ENCODE results near the gene LDHA.
"Not testable (repeated sequence)": the region's sequence is repeated elsewhere in the genome, so short reads cannot be mapped to it uniquely, and the experiment has no call there.

Gene LDHA

GRCh38 chr11:18401077-18401476 is 6.7 kb downstream of the LDHA start:
- not testable (repeated sequence) for H3K4me1 Mint-ChIP-seq; ATAC-seq (replicated peaks; ENCODE audit: extremely low read depth, poor library complexity, severe bottlenecking); H3K27ac Mint-ChIP-seq (ENCODE audit: low read depth); H3K27me3 Mint-ChIP-seq; H3K4me3 Mint-ChIP-seq; DNase-seq (ENCODE audit: low spot score in 2 of 2); H3K9me3 Mint-ChIP-seq
- H3K36me3 Mint-ChIP-seq (ENCODE audit: insufficient read depth): peaks cover 89% of the 10 kb centered on the region

DNA sequence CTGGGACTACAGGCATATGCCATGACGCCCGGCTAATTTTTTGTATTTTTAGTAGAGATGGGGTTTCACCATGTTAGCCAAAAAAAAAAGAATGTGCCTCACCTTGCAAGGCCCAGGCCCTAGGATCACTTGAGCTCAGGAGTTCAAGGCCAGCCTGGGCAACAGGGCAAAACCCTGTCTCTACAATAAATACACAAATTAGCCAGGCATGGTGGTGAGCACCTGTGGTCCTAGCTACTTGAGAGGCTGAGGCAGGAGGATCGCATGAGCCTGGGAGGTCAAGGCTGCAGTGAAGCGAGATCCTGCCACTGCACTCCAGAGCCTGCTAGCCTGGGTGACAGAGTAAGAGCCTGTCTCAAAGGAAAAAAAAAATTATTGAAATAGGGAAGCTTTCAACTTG is 9.7 kb downstream of the LDHA start:
- Mint-ChIP-seq H3K9me3 (no peaks in the 10 kb centered on the region), H3K4me3 (no peak overlapping the region), H3K27ac (ENCODE audit: low read depth) (peak overlapping the region; percentile 68), H3K27me3 (no peaks in the 10 kb centered on the region), H3K36me3 (ENCODE audit: insufficient read depth) (peaks cover 83% of the 10 kb centered on the region), H3K4me1 (no peaks in the 10 kb centered on the region)
- DNase-seq (ENCODE audit: low spot score in 2 of 2) (no peak), ATAC-seq (replicated peaks; ENCODE audit: extremely low read depth, poor library complexity, severe bottlenecking) (no peak)

- not testable (repeated sequence) for H3K27ac Mint-ChIP-seq (ENCODE audit: low read depth); ATAC-seq (replicated peaks; ENCODE audit: extremely low read depth, poor library complexity, severe bottlenecking); H3K4me3 Mint-ChIP-seq; DNase-seq (ENCODE audit: low spot score in 2 of 2); H3K27me3 Mint-ChIP-seq; H3K9me3 Mint-ChIP-seq
- H3K4me1 Mint-ChIP-seq: peaks cover 13% of the 10 kb centered on the region
- peaks cover 60% of the 10 kb centered on the region for H3K36me3 Mint-ChIP-seq (ENCODE audit: insufficient read depth)
Observed at GRCh38 chr11:18407400-18407799, 13.0 kb downstream of the LDHA start.

DNA sequence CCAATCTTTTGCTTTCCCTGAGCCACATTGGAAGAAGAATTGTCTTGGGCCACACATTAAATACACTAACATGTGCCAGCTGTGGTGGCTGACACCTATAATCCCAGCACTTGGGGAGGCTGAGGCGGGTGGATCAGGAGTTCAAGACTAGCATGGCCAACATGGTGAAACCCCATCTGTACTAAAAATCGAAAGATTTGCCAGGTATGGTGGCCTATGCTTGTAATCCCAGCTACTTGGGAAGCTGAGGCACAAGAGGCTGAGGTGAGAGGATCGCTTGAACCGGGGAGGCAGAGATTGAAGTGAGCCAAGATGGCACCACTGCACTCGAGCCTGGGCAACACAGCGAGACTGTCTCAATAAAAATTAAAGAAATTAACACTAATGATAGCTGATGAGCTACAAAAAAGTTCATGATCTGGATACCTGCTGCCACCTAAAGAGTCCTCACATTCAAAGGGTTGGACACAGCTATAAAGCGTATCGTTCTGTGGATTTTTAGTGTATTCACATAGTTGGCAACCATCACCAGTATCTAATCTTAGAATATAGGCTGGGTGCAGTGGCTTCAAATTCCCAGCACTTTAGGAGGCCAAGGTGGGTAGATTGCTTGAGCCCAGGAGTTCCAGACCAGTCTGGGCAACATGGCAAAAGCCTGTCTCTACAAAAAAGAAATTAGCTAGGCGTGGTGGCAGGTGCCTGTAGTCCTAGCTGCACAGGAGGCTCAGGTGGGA is 14.4 kb downstream of the LDHA start:
- peaks cover 49% of the 10 kb centered on the region for H3K36me3 Mint-ChIP-seq (ENCODE audit: insufficient read depth)
- ATAC-seq (replicated peaks; ENCODE audit: extremely low read depth, poor library complexity, severe bottlenecking) (no peak), DNase-seq (ENCODE audit: low spot score in 2 of 2) (no peak)
- peaks cover 21% of the 10 kb centered on the region for H3K4me1 Mint-ChIP-seq
- H3K27ac Mint-ChIP-seq (ENCODE audit: low read depth): no peak overlapping the region
- H3K9me3 Mint-ChIP-seq: no peaks in the 10 kb centered on the region
- H3K27me3 Mint-ChIP-seq: no peaks in the 10 kb centered on the region
- no peak overlapping the region for H3K4me3 Mint-ChIP-seq

DNA sequence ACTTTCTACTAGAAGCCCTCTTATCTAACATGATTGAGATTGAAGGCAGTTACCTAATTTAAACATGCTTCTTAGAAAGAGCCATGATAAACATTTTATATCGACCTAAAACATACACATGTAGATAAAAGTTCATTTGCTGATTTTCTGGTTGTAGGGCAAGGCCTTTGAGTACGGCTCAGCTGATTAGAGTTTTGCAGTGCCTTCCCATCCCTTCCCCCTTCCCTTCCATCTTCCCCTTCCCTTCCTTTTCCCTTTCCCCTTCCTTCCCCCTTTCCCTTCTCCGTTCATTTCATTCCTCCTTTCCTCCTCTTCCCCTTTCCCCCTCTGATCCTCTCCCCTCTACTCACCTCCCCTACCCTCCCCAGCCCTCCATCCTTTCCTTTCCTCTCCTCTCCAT is 22.1 kb downstream of the LDHA start:
- no peak for DNase-seq (ENCODE audit: low spot score in 2 of 2)
- ATAC-seq (replicated peaks; ENCODE audit: extremely low read depth, poor library complexity, severe bottlenecking): no peak
- Mint-ChIP-seq H3K36me3 (ENCODE audit: insufficient read depth) (peaks cover 6% of the 10 kb centered on the region), H3K4me3 (no peak overlapping the region), H3K27ac (ENCODE audit: low read depth) (no peak overlapping the region), H3K27me3 (no peaks in the 10 kb centered on the region), H3K4me1 (peaks cover 14% of the 10 kb centered on the region), H3K9me3 (no peaks in the 10 kb centered on the region)

DNA sequence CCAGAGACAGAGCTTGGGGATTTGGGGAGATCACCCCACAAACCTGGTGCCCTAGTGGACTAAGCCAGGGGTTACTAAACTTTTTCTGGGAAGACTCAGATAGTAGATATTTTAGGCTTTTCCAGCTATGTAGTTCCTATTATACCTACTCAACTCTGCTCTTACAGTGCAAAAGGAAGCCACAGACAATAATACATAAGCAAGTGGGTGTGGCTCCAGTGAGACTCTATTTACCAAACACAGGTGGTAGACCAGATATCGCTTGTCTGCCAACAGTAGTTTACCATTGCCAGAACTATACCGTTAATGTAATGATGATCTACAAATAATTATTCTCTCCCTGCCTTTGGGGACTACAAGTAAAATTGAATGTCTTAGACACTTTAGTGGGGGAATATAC is 24.7 kb downstream of the LDHA start:
- Mint-ChIP-seq H3K27me3 (no peaks in the 10 kb centered on the region), H3K4me3 (no peak overlapping the region), H3K27ac (ENCODE audit: low read depth) (no peak overlapping the region), H3K9me3 (no peaks in the 10 kb centered on the region), H3K4me1 (no peaks in the 10 kb centered on the region), H3K36me3 (ENCODE audit: insufficient read depth) (no peaks in the 10 kb centered on the region)
- ATAC-seq (replicated peaks; ENCODE audit: extremely low read depth, poor library complexity, severe bottlenecking) (no peak), DNase-seq (ENCODE audit: low spot score in 2 of 2) (no peak)

GRCh38 chr11:18420067-18420466 is 25.7 kb downstream of the LDHA start:
- ATAC-seq (replicated peaks; ENCODE audit: extremely low read depth, poor library complexity, severe bottlenecking) (no peak), DNase-seq (ENCODE audit: low spot score in 2 of 2) (no peak)
- H3K27me3 Mint-ChIP-seq: no peaks in the 10 kb centered on the region
- no peaks in the 10 kb centered on the region for H3K9me3 Mint-ChIP-seq
- H3K4me3 Mint-ChIP-seq: no peak overlapping the region
- H3K27ac Mint-ChIP-seq (ENCODE audit: low read depth): no peak overlapping the region
- H3K4me1 Mint-ChIP-seq: no peaks in the 10 kb centered on the region
- no peaks in the 10 kb centered on the region for H3K36me3 Mint-ChIP-seq (ENCODE audit: insufficient read depth)

DNA sequence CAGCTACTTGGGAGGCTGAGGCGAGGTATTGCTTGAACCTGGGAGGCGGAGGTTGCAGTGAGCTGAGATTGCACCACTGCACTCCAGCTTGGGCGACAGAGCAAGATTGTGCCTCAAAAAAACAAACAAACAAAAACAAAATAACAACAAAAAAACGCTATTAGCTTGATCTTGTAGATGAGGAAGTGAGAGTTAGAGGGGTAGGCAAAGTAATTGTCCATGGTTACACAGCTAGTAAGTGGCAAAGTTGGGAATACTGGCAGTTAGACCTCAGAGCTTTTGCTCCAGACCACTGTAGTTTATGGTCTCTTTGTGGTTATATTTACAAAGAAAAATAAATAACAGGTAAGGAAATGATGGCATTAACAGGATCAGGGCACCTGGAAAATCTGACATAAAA is 32.9 kb downstream of the LDHA start:
- Mint-ChIP-seq H3K27me3 (no peaks in the 10 kb centered on the region), H3K4me1 (peaks cover 6% of the 10 kb centered on the region), H3K4me3 (no peak overlapping the region), H3K27ac (ENCODE audit: low read depth) (no peak overlapping the region), H3K36me3 (ENCODE audit: insufficient read depth) (no peaks in the 10 kb centered on the region), H3K9me3 (no peaks in the 10 kb centered on the region)
- ATAC-seq (replicated peaks; ENCODE audit: extremely low read depth, poor library complexity, severe bottlenecking) (no peak), DNase-seq (ENCODE audit: low spot score in 2 of 2) (no peak)

- no peak for DNase-seq (ENCODE audit: low spot score in 2 of 2)
Observed at GRCh38 chr11:18429332-18429731, 35.0 kb downstream of the LDHA start.

DNA sequence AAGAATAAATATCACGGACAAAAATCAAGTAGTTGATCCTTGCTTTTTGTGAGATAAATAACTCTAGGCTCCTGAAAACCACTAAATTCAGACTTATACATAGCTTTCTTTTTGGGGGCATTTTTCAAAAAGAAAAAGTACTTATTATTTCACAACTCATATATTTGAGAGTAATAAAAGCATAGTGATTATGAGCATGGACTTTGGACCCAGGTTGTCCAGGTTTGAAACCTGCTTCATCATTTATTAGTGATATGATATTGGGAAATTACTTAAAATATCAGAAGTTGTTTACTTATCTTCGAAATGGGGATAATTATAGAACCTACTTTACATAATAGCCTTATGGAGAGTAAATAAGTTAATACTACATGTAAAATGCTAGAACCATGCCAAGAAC is 44.3 kb downstream of the LDHA start:
- H3K4me3 Mint-ChIP-seq: no peak overlapping the region
- H3K9me3 Mint-ChIP-seq: no peaks in the 10 kb centered on the region
- no peak overlapping the region for H3K27ac Mint-ChIP-seq (ENCODE audit: low read depth)
- H3K36me3 Mint-ChIP-seq (ENCODE audit: insufficient read depth): no peaks in the 10 kb centered on the region
- ATAC-seq (replicated peaks; ENCODE audit: extremely low read depth, poor library complexity, severe bottlenecking): no peak
- no peaks in the 10 kb centered on the region for H3K4me1 Mint-ChIP-seq
- H3K27me3 Mint-ChIP-seq: no peaks in the 10 kb centered on the region
- DNase-seq (ENCODE audit: low spot score in 2 of 2): no peak

More at GRCh38 chr11:18429332-18429731, 35.0 kb downstream of the LDHA start:
- Mint-ChIP-seq H3K27ac (ENCODE audit: low read depth) (no peak overlapping the region), H3K4me3 (no peak overlapping the region), H3K27me3 (no peaks in the 10 kb centered on the region), H3K36me3 (ENCODE audit: insufficient read depth) (no peaks in the 10 kb centered on the region), H3K4me1 (peaks cover 6% of the 10 kb centered on the region), H3K9me3 (no peaks in the 10 kb centered on the region)
- no peak for ATAC-seq (replicated peaks; ENCODE audit: extremely low read depth, poor library complexity, severe bottlenecking)

DNA sequence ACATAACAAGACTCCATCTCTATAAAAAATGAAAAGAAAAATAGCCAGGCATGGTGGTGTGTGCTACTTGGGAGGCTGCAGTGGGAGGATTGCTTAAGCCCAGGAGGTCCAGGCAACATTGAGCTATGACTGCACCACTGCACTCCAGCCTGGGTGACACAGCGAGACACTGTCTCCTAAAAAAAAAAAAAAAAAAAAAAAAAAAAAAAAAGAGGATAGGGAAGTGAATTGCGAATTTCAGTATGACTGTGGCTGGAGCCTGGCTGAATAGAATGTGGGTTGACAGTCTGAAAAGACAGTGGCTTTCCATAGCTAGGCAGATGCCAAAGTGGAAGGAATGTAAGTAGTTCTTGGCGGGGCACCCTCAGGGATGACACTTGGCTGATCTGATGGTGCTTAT is 54.9 kb downstream of the LDHA start:
- DNase-seq (ENCODE audit: low spot score in 2 of 2) (no peak), ATAC-seq (replicated peaks; ENCODE audit: extremely low read depth, poor library complexity, severe bottlenecking) (no peak)
- no peak overlapping the region for H3K4me3 Mint-ChIP-seq
- H3K9me3 Mint-ChIP-seq: no peaks in the 10 kb centered on the region
- H3K27me3 Mint-ChIP-seq: no peaks in the 10 kb centered on the region
- no peaks in the 10 kb centered on the region for H3K4me1 Mint-ChIP-seq
- no peaks in the 10 kb centered on the region for H3K36me3 Mint-ChIP-seq (ENCODE audit: insufficient read depth)
- no peak overlapping the region for H3K27ac Mint-ChIP-seq (ENCODE audit: low read depth)

GRCh38 chr11:18452927-18453326 is 58.6 kb downstream of the LDHA start:
- ATAC-seq (replicated peaks; ENCODE audit: extremely low read depth, poor library complexity, severe bottlenecking) (no peak), DNase-seq (ENCODE audit: low spot score in 2 of 2) (no peak)
- H3K4me1 Mint-ChIP-seq: peaks cover 5% of the 10 kb centered on the region

DNA sequence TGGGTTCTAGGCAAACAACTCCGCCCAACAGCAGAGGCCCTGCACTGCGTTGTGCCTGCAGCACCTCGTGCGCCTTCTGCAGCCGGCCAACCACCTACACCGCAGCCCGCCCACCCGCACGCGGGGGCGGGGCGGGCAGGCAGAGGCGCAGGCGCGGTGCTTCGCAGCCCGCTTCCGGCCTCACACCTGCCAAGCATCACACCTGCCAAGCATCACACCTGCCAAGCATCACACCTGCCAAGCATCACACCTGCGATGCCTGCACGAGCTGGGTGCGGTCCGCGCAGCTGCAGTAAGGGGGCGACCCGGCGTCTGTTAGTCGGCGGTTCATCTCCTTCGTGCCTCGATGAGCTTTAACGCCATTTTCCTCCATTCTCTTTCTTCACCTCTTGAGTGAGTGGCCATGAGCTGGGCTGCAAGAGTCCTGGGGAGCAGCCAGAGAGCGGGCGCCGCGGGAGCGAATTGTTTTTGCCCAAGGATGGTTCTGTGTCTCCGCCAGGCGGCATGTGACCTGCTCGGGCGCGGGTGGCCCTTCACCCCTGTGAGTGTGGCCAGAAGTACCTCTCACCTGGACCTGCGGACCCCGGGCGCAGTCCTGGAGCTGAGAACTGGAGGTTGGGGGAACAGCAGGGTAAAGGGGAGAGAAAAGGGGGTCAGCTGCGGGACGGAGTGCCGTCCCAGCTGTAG is 61.5 kb downstream of the LDHA start, which contains the start of gene LDHAL6A:
Gene LDHAL6A, plus strand, starts transcription at position 171 of the 687 bp plus-strand sequence. CDS start 825 bp downstream, outside the sequence.
- no peak within 1 kb of the TSS for H3K27ac Mint-ChIP-seq (ENCODE audit: low read depth)

More at GRCh38 chr11:18452927-18453326, 58.6 kb downstream of the LDHA start:
- H3K27me3 Mint-ChIP-seq: no peaks in the 10 kb centered on the region
- no peaks in the 10 kb centered on the region for H3K36me3 Mint-ChIP-seq (ENCODE audit: insufficient read depth)
- no peak overlapping the region for H3K4me3 Mint-ChIP-seq
- H3K27ac Mint-ChIP-seq (ENCODE audit: low read depth): no peak overlapping the region
- no peaks in the 10 kb centered on the region for H3K9me3 Mint-ChIP-seq

More for the DNA sequence above, 61.5 kb downstream of the LDHA start, which contains the start of gene LDHAL6A:
- Mint-ChIP-seq H3K9me3 (no peaks in the 10 kb centered on the region), H3K36me3 (ENCODE audit: insufficient read depth) (no peaks in the 10 kb centered on the region), H3K27me3 (no peaks in the 10 kb centered on the region), H3K4me1 (peaks cover 5% of the 10 kb centered on the region), H3K4me3 (no peak within 1 kb of the TSS)
- ATAC-seq (replicated peaks; ENCODE audit: extremely low read depth, poor library complexity, severe bottlenecking) (no peak), DNase-seq (ENCODE audit: low spot score in 2 of 2) (no peak)
